ENCODE results near the gene CRYBG3.

Gene CRYBG3

DNA sequence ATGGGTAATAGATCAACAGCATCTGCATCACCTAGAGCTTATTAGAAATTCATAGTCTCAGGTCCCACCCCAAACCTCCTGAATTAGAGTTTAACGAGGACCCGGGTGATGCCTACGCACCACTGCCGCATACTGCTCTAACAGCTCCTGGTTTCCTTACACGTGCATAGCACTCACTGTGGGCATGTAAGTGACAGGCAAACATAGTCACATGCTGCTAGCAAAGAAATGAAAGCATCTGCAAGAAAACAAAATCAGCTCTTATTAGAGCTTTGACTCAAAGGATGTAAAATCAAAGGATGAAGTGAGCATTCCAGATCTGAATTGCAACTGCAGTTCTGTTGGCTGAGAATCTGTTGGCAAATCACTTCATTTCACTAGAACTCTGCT, 169.5 kb downstream of the CRYBG3 start:
- H3K4me3 ChIP-seq (ENCODE audit: low read depth, low read length) = no peak overlapping the region
- TF ChIP-seq MYC (IDR thresholded peaks at IDR 0.05; ENCODE audit: low read depth, low read length) (no peak), POLR2A (IDR thresholded peaks at IDR 0.05; ENCODE audit: extremely low read depth, insufficient read length) (no peak)
- TF ChIP-seq, protein P1, sequence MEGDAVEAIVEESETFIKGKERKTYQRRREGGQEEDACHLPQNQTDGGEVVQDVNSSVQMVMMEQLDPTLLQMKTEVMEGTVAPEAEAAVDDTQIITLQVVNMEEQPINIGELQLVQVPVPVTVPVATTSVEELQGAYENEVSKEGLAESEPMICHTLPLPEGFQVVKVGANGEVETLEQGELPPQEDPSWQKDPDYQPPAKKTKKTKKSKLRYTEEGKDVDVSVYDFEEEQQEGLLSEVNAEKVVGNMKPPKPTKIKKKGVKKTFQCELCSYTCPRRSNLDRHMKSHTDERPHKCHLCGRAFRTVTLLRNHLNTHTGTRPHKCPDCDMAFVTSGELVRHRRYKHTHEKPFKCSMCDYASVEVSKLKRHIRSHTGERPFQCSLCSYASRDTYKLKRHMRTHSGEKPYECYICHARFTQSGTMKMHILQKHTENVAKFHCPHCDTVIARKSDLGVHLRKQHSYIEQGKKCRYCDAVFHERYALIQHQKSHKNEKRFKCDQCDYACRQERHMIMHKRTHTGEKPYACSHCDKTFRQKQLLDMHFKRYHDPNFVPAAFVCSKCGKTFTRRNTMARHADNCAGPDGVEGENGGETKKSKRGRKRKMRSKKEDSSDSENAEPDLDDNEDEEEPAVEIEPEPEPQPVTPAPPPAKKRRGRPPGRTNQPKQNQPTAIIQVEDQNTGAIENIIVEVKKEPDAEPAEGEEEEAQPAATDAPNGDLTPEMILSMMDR (IDR thresholded peaks at IDR 0.05; ENCODE audit: low read depth, low read length) = no peak
- TF ChIP-seq, protein P2, sequence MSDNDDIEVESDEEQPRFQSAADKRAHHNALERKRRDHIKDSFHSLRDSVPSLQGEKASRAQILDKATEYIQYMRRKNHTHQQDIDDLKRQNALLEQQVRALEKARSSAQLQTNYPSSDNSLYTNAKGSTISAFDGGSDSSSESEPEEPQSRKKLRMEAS (IDR thresholded peaks at IDR 0.05; ENCODE audit: low read depth, low read length) = no peak
- no peak for DNase-seq (ENCODE audit: low read depth)

DNA sequence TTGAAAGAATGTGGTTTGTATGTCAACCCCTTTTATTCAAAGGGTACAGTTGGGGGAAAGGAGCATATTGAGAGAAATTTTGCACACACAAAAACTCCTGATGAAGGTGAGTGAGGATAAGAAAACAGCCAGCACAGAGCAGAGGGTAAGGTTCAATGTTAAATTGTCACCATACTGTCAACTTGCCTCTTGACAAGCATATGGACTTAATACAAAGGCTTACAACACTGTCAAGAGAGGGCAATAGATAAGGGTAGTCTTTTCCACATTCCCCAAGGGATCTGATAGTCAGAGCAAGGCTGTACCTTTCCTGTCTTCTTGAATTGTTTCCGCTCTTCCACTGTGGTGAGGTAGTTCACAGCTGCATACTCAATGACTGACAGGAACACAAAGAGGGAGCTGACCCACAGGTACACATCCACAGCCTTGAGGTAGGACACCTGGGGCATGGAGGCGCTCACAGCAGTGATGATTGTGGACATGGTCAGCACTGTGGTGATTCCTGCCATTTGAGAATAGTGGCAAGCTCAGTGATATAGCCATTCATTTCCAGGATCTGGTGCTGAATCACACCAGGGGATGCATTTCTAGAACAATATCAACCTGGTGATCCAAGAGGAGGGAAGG, 170.8 kb downstream of the CRYBG3 start:
- TF ChIP-seq, protein P2 (IDR thresholded peaks at IDR 0.05; ENCODE audit: low read depth, low read length) = no peak
- TF ChIP-seq MYC (IDR thresholded peaks at IDR 0.05; ENCODE audit: low read depth, low read length) = no peak
- TF ChIP-seq, protein P1 (IDR thresholded peaks at IDR 0.05; ENCODE audit: low read depth, low read length) = no peak
- TF ChIP-seq POLR2A (IDR thresholded peaks at IDR 0.05; ENCODE audit: extremely low read depth, insufficient read length) = no peak
- no peak for DNase-seq (ENCODE audit: low read depth)
- H3K4me3 ChIP-seq (ENCODE audit: low read depth, low read length) = no peak overlapping the region

DNA sequence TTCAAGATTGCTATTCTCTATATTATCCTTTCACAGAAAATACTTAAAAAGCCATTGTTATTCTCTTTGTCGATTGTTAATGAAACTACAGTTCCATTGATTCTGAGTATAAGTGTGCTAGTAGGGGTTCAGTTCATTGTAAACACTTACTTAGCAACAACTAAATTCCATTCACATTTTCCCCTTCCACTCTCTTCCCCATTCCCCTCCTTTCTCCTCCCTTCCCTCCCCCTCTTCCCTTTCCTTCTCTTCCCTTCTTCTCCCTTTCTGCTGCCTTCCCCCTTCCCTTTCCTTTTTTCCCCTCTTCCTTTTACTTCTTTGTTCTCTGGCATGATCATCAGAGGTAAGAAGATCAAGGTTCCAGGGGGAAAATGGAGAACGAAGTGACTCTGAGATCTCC, 171.7 kb downstream of the CRYBG3 start:
- no peak overlapping the region for H3K4me3 ChIP-seq (ENCODE audit: low read depth, low read length)
- TF ChIP-seq MYC (IDR thresholded peaks at IDR 0.05; ENCODE audit: low read depth, low read length) (no peak), POLR2A (IDR thresholded peaks at IDR 0.05; ENCODE audit: extremely low read depth, insufficient read length) (no peak)
- TF ChIP-seq, protein P2 (IDR thresholded peaks at IDR 0.05; ENCODE audit: low read depth, low read length) = no peak
- TF ChIP-seq, protein P1 (IDR thresholded peaks at IDR 0.05; ENCODE audit: low read depth, low read length) = no peak
- DNase-seq (ENCODE audit: low read depth) = no peak

DNA sequence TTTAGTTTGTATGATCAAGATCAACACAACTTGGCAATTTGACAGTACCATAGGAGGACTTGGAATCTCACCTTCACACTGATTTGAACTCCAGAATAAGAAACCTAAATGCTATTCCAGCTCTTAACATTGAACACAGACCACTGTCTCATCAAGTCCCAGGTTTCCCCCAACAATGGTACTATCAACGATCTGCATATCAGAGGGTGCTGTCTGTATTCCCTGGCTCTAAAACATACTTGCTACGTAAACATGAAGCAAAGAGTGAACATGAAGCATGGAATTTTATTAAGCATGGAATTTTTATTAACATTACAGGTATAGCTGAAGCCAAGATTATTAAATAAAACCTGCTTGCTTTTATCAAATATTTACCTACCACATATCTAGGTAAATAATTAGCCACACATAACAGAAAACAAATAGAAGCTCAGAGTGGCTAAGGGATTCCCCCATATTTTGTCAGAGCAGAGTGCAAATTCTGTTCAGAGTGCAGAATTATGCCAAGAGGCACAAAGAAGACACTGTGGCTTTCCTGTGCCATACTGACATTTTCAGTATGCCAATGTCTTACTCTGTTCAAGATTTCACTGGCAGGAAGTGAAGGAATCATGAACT, 172.6 kb downstream of the CRYBG3 start:
- DNase-seq (ENCODE audit: low read depth) = no peak
- no peak overlapping the region for H3K4me3 ChIP-seq (ENCODE audit: low read depth, low read length)
- TF ChIP-seq, protein P2 (IDR thresholded peaks at IDR 0.05; ENCODE audit: low read depth, low read length) = no peak
- TF ChIP-seq POLR2A (IDR thresholded peaks at IDR 0.05; ENCODE audit: extremely low read depth, insufficient read length) = no peak
- TF ChIP-seq, protein P1 (IDR thresholded peaks at IDR 0.05; ENCODE audit: low read depth, low read length) = no peak
- no peak for TF ChIP-seq MYC (IDR thresholded peaks at IDR 0.05; ENCODE audit: low read depth, low read length)
